Activated effector memory CD4-positive, alpha-beta T cell treated with anti-CD3 and anti-CD28 coated beads, Interleukin-2, amount 50 U/mL, for 16 hours (primary cell): ENCODE measurements around the gene THEMIS2.
"Not testable (repeated sequence)": the region's sequence is repeated elsewhere in the genome, so short reads cannot be mapped to it uniquely, and the experiment has no call there.

ENCODE experiments used
- DNase-seq: peaks from one replicate; pipeline ENCODE4 v3.0.0-alpha.2; 2020

THEMIS2 gene

DNA sequence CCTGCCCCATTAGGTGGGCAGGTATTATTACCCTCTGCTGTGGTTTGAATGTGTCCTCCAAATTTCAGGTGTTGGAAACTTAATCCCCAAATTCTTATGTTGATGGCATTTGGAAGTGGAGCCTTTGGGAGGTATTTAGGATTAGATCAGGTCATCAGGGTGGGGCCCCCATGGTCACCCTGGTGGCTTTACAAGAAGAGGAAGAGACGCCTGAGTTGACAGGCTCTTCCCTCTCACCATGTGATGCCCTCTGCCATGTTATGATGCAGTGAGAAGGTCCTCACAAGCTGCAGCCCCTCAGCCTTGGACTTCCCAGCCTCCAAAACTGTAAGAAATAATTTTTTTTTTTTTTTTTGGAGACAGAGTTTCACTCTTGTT lies 8.8 kb upstream of the THEMIS2 start:
- DNase-seq: no peak

DNA sequence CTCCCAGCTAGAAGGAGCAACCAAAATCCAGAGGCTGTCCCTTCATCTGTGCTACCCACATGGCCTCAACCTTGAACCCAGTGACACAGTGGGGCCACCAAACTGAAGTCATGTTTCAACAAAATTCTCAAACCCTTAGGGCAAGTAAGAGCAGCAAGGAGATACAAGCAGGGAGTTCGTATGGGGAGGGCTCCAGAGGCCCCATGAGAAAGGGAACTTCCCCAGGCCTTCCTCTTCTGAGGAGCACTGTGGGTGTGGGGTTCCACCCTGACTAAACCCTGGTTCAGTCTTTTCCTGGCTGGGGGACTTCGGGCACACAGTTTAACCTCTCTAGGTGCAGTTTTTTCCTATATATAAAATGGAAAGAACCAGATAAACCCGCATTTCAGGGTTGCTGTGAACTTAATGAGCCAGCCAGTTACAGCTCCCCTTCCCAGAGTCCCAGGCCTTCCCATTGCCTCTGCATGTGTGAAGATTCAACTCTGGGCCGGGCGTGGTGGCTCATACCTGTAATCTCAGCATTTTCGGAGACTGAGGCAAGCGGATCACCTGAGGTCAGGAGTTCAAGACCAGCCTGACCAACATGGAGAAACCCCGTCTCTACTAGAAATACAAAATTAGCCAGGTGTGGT lies 8.0 kb upstream of the THEMIS2 start:
- peak; percentile 75 for DNase-seq

DNA sequence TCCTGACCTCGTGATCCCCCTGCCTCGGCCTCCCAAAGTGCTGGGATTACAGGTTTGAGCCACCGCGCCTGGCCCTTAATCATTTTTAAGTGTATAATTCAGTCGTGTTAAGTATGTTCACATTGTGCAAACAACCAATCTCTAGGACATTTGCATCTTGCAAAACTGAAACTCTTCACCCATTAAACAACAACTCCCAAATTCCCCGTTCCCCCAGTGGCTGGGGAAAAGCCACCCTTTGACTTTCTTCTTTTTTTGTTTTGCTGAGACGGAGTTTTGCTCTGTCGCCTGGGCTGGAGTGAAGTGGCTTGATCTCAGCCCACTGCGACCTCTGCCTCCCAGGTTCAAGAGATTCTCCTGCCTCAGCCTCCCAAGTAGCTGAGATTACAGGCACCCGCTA lies 6.5 kb upstream of the THEMIS2 start:
- DNase-seq: no peak

DNA sequence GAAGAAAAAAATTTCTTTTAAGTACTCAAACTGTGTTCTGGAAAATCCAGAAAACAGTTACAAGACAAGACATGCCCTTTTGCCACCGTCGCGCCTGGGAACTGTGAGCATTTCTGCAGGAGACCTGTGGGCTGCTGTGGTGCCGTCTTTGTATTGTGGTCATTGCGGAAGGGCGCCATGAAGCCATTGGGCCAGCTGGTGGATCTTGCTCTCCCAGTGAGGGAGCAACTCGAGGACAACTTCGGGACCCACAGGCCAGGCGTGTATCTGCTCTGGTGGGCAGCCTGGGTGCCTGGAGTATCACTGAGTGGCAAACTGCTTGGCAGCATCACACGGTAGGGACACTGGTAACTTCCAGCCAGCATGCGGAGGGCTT lies 3.8 kb upstream of the THEMIS2 start:
- no peak for DNase-seq

DNA sequence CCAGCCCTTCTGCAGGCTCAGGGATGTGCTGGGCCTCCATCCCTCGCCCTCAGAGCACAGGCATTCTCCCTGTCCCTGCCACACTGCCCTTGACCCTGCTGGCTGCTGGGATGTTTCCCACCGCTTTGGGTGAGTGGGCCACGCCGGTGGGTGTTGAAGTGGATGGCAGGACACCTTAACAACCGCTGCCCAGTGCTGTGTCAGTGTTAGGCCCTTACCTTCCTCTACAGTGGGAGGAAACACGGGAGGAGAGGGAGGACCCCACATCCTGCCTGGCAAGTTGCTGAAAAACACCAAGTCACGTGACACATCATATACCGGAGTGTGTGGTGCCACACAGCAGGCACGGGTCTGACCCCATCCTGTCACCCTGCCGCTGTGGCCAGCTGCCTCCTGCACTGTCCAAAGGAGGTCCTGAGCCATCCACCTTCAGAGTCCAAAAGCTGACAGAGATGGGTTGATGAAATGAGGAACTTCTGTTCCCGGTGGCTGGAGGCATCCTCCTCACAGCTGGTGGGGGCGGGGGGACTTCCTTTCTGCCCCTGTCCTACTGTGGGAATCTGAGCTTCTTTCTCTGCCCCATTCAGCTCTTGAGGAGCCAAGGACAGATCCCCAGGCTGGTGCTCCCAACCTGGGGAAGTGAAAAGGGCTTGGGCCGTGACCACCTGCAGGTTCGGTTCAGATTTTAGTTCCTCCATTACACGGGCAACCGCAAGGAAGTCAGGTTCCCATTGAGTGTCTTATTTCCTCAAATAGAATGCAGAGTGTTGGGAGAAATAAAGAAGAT lies 3.2 kb upstream of the THEMIS2 start:
- peak; percentile 86 for DNase-seq

DNA sequence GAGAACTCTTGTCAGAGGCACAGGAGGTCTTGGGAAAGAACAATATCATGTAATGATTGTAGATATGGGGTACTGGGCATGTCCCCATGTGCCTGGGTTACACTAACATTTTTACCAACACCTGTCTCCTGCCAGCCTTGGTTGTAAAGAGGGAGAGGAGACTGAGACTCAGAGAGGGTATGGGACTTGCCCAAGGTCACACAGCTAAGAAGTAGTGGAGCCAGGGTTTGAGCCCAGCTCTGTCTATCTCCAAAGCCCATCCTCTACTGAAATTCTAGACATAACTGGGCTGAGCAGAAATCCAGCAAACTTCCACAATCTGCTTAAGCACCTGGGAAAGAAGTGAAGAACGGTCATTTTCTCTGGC lies 2.6 kb upstream of the THEMIS2 start:
- no peak for DNase-seq

DNA sequence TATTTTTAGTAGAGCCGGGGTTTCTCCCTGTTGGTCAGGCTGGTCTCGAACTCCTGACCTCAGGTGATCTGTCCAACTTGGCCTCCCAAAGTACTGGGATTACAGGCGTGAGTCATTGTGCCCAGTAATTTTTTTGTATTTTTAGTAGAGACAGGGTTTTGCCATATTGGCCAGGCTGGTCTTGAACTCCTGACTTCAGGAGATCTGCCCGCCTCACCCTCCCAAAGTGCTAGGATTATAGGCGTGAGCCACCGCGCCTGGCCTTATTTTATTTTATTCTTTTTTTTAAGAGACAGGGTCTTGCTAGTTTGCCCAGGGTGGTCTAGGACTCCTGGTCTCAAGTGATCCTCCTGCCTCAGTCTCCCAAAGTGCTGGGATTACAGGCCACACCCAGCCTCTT lies 1.3 kb upstream of the THEMIS2 start:
- not testable (repeated sequence) for DNase-seq

DNA sequence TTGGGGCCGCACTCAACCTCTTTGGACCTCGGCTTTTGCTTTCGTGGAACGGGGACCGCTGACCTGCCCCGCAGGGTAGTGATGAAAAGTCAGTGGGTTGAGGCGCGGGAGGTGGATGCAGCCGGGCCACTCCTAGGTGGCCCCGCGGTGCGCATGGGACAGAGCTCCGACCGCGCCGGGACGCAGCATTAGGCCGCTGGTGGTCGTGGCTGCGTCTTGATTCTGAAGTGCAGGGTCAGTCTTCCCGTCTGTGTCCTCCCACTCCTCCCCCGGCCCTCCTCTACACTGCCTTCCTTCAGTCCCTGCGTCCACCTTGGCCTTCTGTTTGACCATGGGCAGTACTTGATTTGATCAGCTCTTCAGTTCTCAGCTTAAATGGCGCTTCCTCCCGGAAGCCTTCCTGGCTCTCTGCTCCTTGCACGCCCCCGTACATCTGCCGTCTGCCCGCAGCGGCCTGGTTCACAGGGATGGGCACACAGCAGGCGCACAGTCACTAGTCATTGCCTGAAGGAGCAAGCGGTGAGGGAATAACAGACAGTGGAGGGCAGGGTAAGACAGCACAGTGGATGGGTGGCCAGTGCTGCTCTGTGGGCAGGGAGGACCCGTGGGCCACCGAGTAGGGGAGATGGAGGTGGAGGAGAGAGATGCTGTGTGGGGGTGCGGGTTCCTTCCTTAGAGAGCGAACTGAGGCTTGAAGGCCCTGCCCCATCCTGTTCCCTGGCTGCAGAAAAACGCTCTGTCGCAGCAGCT lies 633 bp downstream of the THEMIS2 start:
- DNase-seq: peak; percentile 76

DNA sequence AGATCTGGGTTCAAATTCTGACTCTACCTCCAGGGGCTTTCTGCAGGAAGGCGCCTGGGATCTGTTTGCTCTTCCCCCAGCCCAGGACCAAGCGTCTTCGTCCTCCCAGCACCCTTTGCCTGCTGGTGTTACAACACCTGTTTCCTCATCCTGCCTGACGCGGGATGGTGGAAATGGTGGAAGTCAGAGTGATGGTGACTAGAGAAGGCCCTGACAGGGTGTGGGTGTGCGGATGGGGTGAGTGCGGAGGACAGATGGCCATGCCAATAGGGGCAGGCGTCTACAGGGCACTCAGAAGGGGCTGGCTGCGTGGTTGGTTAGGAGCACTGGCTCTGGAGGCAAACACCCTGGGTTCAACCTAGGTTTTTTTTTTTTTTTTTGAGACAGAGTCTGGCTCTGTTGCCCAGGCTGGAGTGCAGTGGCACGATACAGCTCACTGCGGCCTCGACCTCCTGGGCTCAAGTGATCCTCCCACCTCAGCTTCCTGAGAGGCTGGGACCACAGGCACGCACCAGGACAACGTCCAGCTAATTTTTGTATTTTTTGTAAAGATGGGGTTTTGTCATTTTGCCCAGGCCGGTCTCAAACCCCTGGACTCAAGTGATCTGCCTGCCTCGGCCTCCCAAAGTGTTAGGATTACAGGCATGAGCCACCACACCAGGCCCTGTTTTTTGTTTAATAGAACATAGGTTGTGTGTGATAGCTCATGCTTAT lies 1.5 kb downstream of the THEMIS2 start:
- no peak for DNase-seq

DNA sequence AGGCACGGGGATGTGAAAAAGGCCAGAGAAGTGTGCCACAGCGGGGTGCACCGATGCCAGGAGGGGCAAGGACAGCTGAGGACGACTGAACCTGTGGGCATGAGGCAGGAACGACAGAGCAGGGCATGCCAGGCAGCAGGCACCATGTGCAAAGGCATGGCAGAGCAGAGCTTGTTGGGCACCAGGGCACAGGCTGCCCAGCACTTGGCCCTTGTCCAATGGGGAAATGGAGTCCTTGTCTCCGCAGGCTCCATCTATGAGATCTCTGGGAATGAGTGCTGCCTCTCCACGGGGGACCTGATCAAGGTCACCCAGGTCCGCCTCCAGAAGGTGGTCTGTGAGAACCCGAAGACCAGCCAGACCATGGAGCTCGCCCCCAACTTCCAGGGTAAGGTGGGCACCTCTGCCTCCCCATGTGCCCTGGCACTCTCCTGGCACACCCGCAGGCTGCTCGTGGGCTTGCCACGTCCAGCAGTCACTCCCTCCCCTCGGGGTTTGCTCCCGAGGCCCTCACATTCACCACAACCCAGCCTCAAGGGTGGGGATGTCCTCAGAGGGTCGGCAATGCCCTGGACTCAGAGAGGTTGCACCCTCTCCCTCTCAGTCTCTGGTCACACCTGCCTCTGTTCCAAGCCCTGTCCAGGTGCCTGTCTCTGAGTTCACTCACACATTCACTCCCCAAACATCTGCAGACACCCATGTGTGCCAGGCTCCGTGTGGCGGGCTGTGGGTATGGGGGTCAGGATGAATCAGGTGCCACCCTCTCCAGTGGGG lies 4.2 kb downstream of the THEMIS2 start:
- no peak for DNase-seq

DNA sequence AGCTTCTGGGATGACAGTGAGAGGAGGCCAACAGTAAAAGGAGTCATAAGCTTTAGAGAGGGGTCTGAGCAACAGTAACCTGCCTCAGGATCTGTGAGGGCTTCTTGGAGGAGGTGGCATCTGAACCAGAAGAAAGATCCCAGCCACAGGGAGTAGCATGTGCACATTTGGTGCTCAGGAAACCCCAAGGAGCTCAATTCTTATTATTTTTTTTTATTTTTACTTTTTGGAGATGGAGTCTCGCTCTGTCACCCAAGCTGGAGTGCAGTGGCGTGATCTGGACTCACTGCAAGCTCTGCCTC lies 4.7 kb downstream of the THEMIS2 start:
- no peak for DNase-seq

DNA sequence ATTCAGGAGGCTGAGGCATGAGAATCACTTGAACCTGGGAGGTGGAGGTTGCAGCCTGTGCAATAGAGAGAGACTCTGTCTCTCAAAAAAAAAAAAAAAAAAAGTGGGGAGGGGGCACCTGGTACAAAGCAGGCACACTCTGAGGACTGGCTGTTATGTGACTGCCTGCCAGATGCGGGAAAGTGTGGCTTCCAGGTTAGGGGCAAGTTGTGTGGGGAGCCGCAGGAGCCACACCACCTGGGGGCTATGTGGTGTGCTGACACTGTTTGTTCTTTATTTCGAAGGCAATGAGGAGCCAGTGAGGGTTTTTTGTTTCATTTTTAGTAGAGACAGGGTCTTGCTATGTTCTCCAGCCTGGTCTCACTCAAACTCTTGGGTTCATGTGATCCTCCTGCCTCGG lies 5.7 kb downstream of the THEMIS2 start:
- DNase-seq: no peak

DNA sequence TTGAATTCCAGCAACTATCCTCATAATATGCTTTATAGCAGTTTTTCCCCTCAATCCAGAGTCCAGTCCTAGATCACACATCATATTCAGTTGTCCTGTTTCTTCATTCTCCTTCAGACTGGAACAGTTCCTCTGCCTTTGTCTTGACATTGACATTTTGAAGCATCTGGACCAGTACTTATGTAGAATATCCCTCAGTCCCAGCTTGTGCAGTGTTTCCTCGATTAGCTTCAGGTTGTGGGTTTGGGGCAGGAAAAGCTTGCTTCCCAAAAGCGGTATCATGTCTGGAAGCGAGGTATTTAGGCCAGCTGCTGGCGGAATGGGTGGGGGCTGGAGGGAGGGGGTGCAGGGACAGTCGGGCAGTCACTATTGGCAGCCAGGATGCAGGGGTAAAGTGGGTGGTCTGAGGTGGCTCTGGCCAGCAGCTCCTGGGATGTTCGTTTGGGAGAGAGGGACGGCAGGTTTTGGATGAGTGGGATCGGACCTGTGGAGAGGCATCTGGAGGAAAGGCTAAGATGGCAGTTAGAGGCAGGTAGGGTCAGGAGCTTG lies 6.5 kb downstream of the THEMIS2 start:
- no peak for DNase-seq

DNA sequence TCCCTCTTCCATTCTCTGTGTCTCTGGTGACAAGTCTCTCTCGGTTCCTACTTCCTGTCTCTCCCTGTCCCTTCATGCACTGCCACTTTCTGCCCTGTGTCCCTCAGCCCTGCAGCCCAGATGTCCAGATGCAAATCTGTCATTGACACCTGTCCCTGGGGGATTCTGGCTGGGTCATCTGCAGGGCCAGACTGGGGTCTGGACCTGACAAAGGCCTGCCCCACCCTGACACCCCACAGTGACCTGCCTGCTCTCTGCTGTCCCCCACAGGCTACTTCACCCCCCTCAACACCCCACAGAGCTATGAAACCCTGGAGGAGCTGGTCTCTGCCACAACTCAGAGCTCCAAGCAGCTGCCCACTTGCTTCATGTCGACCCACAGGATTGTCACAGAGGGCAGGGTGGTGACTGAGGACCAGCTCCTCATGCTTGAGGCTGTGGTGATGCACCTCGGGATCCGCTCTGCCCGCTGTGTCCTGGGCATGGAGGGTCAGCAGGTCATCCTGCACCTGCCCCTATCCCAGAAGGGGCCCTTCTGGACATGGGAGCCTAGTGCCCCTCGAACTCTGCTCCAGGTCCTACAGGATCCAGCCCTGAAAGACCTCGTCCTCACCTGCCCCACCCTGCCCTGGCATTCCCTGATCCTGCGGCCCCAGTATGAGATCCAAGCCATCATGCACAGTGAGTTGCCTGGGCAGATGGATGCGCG lies 7.2 kb downstream of the THEMIS2 start:
- DNase-seq: no peak

DNA sequence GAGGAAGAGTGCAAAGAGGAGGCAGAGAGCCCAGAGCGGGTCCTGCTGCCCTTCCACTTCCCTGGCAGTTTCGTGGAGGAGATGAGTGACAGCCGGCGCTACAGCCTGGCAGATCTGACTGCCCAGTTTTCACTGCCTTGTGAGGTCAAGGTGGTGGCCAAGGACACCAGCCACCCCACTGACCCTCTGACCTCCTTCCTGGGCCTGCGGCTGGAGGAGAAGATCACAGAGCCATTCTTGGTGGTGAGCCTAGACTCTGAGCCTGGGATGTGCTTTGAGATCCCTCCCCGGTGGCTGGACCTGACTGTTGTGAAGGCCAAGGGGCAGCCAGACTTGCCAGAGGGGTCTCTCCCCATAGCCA lies 10.2 kb downstream of the THEMIS2 start:
- DNase-seq: no peak

DNA sequence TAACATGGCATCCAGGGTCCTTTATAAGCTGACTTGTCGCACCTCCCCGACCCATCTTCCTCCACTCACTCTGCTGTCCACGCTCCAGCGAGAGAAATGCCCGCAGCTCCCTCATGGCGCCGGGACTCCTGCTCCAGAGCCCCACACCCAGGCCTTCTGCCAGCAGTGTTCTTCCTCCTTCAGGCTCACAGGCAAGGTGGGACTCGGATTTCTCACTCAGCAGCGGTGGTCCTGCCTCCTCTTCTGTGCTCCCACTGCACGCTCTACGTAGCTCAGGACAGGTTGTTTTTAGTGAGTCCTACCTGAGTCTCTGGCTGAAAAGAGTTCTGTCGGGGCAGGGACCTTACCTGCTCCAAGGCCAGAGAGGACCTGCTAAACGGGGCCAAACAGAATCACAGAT lies 11.2 kb downstream of the THEMIS2 start:
- no peak for DNase-seq

DNA sequence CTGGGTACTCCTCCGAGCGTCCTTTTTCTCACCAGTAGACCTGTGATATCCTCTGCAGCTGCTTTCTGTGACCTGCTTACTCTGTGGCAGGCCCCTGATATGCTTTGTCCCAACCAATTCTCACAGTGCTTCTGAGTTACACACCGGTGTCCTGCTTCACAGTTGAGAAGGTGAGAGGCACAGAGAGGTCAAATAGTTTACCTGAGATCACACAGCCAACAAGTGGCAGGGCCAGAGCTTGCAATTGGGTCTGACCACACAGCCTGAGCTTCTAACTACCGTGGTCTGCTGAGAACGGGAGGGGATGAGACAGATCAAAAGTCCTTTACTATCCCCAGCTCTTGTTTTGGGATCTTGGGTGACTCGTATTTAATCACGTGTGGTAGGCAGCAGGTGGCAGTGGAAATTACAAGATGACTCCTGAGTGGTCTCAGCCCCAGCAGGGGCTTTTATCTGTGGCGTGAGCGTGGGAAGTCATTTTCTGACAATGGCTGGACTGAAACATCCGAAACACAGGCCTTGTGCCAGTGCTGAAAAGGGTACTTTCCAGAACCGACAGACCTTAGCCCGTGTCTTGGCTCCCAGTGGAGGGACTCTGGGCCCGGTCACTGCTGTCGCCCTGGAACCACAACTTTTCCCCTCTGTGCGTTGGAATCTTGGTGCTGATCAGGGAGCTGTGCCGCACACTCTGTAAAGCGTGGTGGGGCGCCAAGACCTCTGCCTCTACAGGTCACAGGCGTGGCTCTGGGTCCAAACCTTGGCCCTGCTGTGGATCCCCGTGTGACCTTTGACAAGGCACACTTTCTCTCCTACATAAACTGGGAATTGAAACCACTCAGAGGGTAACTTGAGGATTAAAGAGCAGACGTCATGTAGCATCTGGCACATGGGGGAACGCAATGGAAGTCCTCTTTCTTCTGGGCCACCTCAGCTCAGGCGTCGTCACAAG lies 11.9 kb downstream of the THEMIS2 start:
- no peak for DNase-seq

DNA sequence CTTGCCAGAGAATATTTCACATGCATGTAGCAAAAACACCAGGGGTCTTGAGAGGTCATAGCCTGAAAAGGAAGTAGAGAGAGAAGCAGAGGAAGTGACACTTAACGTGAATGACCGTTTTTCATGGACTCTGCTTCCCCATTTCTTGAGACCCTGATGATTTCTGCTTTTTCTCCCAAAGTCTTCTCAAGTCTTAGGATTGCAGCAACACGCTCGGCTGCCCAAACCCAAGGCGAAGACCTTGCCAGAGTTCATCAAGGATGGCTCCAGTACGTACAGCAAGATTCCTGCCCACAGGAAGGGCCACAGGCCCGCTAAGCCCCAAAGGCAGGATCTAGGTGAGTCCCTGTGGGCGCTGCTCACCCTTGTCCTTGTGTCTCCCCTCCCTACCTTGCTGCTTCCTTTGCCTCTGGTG lies 12.8 kb downstream of the THEMIS2 start:
- DNase-seq: no peak

DNA sequence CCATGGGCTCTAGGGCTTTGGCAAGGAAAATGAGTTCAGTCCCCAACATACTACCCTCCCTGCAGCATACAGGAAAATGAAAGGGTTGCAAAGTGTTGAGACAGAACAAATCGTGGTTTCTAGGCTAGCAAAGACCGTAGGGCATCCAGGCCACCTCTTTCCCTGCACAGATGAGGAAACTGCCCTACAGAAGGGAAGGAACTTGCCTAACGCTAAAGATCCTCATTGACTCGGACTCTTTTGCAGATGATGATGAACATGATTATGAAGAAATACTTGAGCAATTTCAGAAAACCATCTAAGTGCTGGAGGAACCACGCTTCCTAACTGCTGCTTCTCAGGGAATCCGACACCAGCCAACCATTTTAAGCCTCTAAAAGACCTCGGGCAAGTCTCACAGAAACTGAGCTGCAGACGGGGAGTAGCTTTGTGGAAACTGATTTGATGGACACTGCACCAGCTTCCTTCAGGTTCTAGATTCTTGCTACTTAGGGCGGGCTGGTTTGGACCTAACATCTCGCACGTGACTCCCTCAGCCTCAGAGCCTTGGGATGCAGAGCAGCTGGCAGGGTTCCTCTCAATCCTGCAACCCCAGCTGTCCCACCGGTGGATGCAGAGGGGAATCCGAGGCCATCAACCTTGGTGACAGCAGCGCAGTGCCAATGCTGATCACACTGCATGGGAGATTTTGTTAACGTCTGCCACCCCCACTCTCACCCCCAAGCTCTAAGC lies 13.4 kb downstream of the THEMIS2 start:
- no peak for DNase-seq

DNA sequence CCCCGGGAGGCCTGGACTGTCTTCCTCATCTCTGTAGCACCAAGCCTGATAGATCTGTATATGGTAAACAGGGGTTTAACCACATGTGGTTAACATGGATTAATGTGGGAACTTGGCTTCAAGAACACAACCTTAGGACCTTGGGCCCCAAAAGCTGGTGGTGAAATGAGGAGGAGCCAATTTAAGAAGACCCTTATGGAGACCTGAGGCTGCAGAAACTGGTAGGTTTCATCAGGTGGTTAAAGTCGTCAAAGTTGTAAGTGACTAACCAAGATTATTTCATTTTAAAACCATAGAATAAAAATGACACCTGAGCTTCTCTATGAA lies 14.0 kb downstream of the THEMIS2 start:
- no peak for DNase-seq
